HG02763 (cell line): ENCODE measurements around the gene ELMO1.

Experiments used
- ATAC-seq: cut with Tn5 transposase; IDR thresholded peaks from one replicate; pipeline ENCODE4 v1.9.1; 2021; ENCODE audit warnings: mild to moderate bottlenecking, moderate library complexity; ENCODE audit not compliant: unreplicated experiment

ELMO1 gene

DNA sequence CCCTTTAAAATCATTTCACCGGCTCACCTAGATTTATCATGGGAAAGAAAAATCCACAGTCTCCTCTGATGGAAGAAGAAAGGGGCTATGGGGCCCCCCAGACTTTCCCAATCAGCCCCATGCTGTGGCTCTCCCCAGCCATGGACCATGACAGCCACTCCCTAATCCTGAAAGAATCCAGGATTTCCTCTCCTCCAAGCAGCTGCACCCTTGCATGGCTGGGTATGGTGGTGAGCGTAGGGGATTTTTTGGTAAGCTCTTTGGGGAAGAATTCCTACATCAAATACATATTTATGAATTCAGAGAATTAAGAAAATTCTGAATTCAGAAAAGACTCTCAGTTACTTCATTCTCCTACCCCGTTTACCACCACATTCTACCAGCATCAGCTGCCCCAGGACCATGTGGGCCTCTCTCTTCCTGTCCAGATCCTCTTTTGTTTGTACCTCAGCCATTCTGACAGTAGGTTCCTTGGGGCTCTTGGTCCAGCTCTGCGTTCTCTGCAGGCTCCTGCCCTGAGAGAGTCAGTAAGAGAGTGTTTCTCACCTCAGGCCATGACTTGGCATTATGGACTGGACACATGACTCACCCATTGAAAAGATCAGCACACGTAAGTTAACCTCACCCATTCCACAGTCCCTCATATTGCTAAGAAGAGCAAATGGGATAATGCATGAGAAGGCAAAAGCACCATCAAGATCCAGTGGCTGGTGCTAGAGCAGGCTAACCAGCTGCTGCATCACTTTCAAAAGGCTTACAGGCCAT, 337.8 kb downstream of the ELMO1 start:
- ATAC-seq: no peak

DNA sequence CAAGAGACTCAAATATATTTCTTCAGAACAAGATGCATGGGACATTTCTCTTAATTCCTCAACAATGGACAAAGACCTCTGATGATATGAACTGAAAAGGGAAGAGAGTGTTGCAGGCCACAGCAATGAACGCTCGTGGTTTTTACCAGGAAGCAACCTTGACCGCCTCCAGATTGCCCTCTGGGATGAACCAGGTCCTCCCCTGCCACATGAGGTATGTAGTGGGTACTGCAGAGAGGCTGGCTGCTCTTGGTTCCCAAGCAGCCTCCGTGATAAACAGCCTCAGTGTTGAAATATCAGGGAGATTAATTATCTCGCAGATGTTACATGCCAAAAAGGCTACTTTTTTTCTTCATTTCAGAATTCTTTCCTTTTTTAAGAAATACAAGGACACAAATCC, 338.8 kb downstream of the ELMO1 start:
- ATAC-seq: no peak

DNA sequence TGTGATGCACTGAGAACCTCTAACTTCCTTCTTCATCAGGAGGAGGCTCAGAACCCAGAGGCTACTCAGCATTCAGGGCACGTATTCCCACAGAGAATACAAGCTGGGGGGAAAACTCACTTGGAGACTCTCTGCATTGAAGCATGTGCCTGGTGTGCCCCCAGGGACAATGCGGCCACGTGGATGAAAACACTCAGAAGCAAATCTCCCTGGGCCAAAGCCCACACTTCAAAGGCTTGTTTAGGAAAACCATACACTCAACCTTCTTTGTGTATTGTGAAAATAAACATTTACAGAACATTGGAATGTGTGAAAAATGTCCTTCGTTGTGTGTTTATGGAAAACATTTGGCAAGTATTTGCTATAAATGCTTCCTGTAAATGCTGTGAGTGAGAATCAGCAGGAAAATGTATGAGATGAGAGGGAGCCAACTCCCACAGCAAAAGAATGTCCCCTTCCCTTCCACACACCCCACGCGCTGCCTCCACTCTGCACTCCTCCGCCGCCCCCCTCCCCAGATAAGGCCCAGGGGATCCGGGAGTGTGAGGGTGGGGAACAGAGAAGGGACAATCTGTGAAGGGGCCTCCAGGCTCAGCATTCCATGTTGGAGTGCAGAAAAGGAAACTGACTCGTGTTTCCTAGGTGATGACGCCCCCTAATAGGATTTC, 339.5 kb downstream of the ELMO1 start:
- ATAC-seq: no peak

GRCh38 chr7:37108615-37109014, 340.0 kb downstream of the ELMO1 start:
- ATAC-seq: no peak

DNA sequence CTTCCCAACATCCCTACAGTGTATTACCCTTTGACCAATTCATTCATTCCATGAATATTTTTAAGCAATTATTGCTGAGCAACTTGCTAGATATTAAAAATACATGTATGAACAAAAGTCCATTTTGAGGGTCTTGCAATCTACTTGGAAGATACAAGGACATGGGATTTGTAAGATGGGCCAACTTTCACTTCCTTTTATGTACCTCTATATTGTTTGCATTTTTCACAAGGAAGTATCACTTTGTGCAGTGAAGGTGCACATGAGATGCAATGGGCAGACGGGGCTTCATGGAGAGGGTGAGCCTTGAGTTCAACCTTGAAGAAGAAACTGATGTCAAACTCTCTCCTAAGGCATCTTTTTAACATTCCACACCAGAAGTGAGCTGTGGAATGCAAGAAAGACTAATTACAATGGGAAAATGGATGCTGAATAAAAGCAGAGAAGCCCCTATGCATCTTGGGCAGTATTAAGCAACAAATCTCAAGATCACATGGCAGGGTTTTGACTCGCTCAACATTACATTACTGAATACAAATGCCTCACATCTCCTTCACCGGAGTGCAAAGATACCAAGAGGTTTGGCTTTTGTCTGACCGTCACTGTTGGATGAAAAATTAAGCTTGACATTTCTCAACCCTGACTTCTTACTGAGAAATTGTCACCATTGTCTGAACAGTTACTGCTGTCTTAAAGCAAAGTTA, 341.5 kb downstream of the ELMO1 start:
- ATAC-seq: no peak

DNA sequence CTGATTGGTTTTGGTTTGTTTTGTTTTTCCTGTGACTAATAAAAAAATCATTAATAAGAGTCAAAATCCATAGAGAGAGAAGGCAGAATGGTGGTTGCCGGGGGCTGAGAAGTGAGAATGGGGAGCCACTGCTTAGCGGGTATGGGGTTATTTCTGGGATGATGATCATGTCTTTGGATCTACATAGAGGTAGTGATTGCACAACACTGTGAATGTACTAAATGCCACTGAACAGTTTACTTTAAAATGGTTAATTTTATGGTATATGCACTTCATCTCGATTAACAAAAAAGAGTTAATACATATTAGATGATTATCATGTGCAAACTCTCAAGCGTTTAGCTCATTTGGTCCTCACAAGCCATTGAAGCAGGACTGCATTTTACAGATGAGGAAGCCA, 342.9 kb downstream of the ELMO1 start:
- ATAC-seq: no peak

DNA sequence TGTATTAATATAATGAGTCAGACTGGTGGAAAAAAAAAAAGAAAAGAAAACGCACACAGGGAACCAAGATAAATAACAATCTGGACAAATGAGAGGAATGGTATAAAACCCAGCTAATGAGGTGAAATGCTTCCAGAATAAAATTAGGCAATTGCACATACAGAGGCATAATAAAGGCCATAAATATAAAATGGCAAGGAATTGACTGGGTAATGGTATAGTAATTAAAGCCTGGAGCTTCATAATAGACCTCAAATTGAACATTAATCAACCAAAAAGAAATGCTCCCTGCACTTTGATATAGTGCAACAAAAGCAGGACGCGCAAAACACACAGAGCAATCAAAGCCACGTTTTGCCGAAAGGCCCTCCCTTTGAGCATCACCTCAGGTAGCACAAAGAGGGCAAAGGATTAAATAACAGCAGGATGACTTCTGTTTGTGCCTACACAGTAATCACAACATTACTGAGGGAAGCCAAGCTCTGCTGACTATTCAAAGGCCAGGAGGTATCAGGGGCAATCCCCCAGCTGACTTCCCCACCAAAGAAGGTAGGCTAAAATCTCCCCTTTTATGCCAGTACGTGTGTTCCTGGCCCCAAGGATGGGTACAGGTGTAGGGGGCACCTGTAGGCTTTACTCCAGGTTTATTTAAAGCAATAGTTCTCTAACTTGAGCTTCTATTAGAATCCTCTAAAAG, 343.7 kb downstream of the ELMO1 start:
- no peak for ATAC-seq

DNA sequence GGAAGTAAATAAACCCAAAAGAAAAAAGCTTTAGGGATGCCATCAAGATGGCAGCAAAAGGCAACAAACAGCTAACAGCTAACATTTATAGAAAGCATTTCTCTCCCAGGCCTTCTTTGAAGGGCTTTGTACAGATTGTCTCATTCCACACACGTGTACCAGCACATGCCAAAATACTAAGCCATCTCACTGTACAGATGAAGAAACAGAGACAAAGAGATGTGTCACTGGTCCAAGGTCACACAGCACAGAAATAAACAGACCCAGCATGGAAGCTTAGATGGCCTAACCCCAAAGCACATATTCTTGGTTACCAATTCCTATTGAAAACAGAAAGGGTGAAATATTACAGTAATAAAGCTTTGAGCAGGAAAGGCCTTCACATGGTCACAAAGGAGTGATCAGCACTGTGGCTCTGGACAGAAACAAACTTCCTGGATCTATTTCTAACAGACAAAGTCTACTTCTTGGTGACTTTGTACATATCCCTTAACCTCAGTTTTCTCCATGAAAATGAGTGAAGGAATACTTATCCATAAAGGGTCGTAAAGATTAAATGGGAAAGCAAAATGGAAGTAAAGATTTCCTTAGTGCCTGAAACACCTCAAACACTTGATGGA, 346.0 kb downstream of the ELMO1 start:
- no peak for ATAC-seq

DNA sequence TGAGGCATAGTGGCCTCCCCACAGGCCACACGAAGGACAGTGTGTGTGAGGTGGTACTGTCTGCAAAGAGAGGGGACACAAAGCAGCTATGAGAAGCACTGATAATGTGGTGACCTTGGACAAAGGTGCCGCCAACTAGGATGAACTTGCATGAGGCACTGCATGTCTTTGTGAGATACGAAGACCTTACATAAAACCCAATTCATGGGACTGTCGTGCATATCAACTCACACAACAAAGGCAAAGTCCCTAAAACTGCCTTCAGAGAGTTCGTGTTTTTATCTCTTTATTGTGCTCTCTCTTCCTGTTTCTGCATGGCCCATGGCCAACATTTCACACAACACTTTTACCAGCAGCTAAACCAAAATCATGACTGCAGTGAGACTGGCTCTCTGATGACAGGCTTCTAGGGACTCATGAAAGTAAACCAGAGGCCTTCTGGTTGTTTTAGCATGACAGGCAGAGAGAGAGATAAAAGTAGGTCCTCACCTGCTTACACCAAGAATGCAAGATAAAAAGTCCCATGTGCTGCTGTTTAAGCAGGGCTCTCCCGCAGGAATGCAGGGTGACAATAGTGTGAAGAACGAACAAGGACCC, 347.8 kb downstream of the ELMO1 start:
- ATAC-seq: no peak

DNA sequence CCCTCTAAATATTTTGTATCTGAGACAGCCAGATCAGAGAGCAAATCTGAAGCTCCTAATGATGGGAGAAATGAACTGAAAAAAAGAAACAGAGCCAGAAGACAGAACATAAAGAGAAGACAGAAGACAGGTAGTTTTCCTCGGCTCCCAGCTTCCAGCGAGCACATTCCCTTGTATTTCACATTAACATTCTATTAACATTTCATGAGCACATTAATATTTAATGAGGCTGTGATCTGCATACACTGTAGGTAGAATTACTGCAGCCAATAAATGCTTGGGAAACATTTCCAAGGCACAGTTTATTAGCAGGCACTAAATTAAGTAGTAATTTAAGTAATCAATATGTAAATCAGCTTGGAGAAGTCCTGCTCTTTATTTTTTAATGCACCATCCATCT, 349.9 kb downstream of the ELMO1 start:
- no peak for ATAC-seq

DNA sequence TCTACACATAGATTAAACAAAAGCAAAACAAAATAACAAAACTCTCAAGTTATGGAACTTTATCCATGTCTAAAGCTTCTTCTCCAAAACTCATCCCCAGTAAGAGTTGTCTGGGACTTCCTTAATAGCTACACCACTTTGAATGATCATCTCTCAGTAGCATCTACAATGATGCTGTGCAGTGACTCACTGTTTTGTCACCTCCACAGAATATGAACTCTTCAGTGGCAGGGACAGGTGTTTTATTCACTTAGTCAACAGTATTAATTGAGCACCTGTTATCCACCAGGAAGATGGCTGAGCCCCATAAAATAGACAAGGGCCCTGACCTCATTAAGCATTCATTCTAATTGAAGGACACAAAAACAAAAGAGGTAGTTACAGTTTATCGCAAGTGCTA, 350.7 kb downstream of the ELMO1 start:
- no peak for ATAC-seq

GRCh38 chr7:37097276-37097675, 351.4 kb downstream of the ELMO1 start:
- ATAC-seq: no peak

DNA sequence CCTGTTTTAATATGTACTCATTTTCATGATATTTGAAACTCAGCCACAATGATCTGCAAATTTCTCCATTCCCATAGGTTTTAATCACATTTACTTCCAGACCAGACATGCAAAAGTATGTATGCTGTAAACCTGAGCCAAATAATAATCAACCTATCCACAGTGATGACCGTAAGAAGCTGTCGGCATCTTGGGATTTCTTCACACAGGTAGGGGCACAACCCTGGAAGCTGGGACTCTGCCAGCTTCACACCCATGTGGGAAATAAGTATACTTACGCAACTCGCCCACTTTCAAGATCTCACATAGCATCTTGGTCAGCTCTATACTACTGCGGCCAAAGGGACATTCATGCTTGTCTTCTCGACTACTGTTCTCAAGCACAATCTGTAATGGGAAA, 352.3 kb downstream of the ELMO1 start:
- ATAC-seq: no peak

- ATAC-seq: no peak
These were observed 353.5 kb downstream of the ELMO1 start for GRCh38 chr7:37095122-37095521.

DNA sequence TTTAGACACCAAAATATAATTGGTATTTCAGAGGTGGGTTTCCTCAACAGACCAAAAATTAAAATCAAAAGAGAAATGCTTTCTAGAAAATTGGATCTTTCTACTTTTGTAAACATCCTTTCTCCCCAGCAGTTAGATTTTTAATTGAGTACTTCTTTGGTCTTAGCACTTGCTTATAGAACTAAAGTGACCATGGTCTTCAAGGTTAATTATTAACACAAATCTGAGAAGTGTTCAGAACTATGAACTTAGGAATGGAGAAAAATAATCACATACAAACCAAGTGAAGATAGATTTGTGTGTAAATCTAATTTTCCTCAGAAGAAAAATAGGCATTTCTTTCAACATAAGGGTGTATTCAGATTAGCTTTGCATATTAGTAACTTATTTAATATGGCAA, 355.4 kb downstream of the ELMO1 start:
- ATAC-seq: no peak

DNA sequence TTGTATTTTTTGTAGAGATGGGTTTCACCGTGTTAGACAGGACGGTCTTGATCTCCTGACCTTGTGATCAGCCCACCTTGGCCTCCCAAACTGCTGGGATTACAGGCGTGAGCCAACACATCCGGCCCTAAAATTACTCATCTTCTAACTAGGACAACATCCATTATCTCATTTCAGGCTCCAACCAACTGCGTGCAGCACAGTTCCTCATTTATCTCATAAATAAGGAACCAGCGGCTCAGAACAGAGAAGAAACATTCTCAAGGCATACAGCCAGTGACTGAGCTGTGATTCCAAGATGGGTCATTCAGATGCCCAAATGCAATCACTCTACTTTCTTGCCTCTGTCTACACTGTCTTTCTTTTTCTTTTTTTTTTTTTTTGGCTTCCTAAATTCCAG, 356.1 kb downstream of the ELMO1 start:
- no peak for ATAC-seq

DNA sequence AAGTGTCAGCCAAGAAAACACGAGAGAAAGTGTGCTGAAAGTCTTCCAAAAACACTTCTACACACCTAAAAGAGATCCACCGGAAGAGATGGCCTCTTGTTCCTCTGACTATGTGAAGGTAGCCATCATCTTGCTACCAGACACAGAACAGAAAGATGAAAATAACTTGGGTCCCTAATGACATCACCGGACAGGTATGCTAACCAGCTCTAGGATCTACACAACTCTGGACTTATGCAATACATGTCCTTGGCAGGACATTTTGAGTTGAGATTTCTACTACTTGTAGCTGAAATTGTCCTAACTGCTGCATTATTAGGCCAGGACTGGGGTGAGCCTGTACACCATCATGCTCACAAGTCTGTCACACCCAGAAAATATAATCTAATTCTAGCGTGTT, 358.7 kb downstream of the ELMO1 start:
- no peak for ATAC-seq

- ATAC-seq: no peak
These were observed 363.1 kb downstream of the ELMO1 start for GRCh38 chr7:37085600-37085999.

DNA sequence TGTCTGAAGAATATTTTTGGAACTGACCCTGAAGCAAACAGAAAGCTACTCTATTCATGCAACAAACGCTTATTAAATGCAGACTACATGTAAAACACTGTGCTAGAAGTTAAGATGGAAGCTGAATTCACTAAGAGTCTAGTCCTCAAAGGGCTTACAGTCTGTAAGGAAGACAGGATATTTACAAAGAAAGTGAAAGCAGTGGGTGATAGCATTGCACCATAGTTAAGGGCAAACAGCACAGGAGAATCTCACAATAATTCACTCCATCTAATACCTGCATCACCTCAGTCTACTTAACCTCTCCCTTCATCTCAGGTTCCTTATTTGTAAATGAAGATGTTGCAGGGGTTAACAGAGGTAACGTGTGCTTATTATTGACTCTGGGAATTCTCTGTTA, 364.4 kb downstream of the ELMO1 start:
- ATAC-seq: no peak

DNA sequence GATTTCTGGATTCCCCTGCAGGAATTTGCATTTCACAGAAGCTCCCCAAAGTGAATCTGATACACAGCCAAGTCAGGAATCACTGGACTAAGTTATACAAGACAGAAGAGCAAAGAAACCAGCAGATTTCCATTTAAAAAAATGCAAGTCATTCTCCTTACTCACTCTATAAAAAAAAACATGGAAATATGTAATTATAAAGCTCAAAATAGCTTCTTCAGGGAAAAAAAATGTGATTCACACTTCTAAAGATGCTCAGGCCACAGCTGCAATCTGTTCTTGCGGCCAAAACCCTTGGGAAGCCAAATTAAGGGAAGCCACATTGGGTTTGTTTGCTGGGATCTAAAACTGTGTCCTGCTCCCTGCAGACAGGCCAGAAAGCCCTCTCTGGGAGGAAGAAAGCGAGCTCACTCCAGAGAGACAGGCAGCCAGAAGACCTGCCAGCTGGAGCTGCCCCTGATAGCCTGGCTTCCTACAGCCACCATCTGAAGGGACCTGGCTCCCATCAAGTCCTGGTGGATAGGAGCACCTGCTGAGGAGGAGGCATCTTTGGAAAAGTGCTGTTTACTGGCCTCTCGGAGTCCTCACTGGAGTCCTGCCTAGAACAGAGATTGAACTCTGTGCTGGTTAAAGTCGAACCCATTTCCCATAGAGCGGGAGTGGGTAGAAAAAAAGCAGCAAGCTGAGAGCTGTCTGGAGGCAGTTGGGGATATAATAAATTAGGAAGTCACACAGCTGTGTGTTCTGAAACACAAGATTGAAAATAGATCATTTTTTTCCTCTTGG, 365.2 kb downstream of the ELMO1 start:
- ATAC-seq: no peak
